ENCODE data around the gene CLASP1.

DNA sequence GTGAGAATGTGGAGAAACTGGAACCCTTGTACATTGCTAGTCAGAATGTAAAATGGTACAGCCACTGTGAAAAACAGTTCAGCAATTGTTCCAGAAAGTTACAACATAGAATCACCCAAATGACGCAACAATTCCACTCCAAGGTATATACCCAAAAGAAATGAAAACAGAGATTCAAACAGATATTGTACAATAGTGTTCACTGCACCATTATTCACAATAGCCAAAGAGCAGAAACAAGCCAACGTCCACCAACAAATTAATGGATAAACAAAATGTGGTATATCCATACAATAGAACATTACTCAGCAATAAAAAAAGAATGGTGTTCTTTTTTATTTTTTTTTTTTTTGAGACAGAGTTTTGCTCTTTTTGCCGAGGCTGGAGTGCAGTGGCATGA lies 10.9 kb downstream of the CLASP1 start:
- TF ChIP-seq, protein P1, sequence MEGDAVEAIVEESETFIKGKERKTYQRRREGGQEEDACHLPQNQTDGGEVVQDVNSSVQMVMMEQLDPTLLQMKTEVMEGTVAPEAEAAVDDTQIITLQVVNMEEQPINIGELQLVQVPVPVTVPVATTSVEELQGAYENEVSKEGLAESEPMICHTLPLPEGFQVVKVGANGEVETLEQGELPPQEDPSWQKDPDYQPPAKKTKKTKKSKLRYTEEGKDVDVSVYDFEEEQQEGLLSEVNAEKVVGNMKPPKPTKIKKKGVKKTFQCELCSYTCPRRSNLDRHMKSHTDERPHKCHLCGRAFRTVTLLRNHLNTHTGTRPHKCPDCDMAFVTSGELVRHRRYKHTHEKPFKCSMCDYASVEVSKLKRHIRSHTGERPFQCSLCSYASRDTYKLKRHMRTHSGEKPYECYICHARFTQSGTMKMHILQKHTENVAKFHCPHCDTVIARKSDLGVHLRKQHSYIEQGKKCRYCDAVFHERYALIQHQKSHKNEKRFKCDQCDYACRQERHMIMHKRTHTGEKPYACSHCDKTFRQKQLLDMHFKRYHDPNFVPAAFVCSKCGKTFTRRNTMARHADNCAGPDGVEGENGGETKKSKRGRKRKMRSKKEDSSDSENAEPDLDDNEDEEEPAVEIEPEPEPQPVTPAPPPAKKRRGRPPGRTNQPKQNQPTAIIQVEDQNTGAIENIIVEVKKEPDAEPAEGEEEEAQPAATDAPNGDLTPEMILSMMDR (IDR thresholded peaks at IDR 0.05; ENCODE audit: poor library complexity): no peak
- TF ChIP-seq EZH2 (IDR thresholded peaks at IDR 0.05; ENCODE audit: borderline replicate concordance): no peak

Data from hepatocyte (in vitro differentiated cells).